GM19043 (cell line): ENCODE data around the gene PRR4.

ENCODE experiments used
- ATAC-seq: cut with Tn5 transposase; IDR thresholded peaks from one replicate; pipeline ENCODE4 v1.9.1; 2021; ENCODE audit warnings: low read depth; ENCODE audit not compliant: unreplicated experiment

Gene PRR4

GRCh38 chr12:10849425-10849878, at the start of gene PRR4:
Gene PRR4, minus strand, starts transcription at chr12:10849475. Its CDS starts 38 bp downstream, at chr12:10849437.
- ATAC-seq = no peak

GRCh38 chr12:10896854-10897253, 47.6 kb upstream of the PRR4 start:
- ATAC-seq = no peak

- no peak for ATAC-seq
Measured at GRCh38 chr12:10891937-10892336, 42.7 kb upstream of the PRR4 start.

GRCh38 chr12:10889226-10889625, 40.0 kb upstream of the PRR4 start:
- no peak for ATAC-seq

- ATAC-seq = no peak
Measured at GRCh38 chr12:10884086-10884725, 34.9 kb upstream of the PRR4 start, which contains the start of gene PRH1. Gene PRH1, minus strand, starts transcription at chr12:10884255. Its CDS starts 38 bp downstream, at chr12:10884217.

GRCh38 chr12:10873378-10873777, 24.1 kb upstream of the PRR4 start:
- no peak for ATAC-seq

GRCh38 chr12:10867381-10867780, 18.1 kb upstream of the PRR4 start:
- ATAC-seq = no peak

- no peak for ATAC-seq
Measured at GRCh38 chr12:10863512-10864218, 14.4 kb upstream of the PRR4 start.

GRCh38 chr12:10861366-10861765, 12.1 kb upstream of the PRR4 start:
- ATAC-seq = no peak

- ATAC-seq = no peak
Measured at GRCh38 chr12:10855807-10856206, 6.5 kb upstream of the PRR4 start.

GRCh38 chr12:10853776-10854175, 4.5 kb upstream of the PRR4 start:
- ATAC-seq = no peak

- no peak for ATAC-seq
Measured at GRCh38 chr12:10851243-10851858, 2.1 kb upstream of the PRR4 start.

GRCh38 chr12:10847744-10848143, 1.5 kb downstream of the PRR4 start:
- ATAC-seq = no peak

- ATAC-seq = no peak
Measured at GRCh38 chr12:10842862-10843261, 6.4 kb downstream of the PRR4 start.

- ATAC-seq = no peak
Measured at GRCh38 chr12:10838461-10838860, 10.8 kb downstream of the PRR4 start.

- no peak for ATAC-seq
Measured at GRCh38 chr12:10829994-10830393, 19.3 kb downstream of the PRR4 start.

GRCh38 chr12:10826258-10826657, 23.0 kb downstream of the PRR4 start, which contains the start of gene TAS2R10:
Gene TAS2R10, minus strand, starts transcription at chr12:10826358. Its CDS starts 89 bp downstream, at chr12:10826269.
- ATAC-seq = no peak

- ATAC-seq = no peak
Measured at GRCh38 chr12:10824957-10825356, 24.3 kb downstream of the PRR4 start.

GRCh38 chr12:10811883-10812536, 37.3 kb downstream of the PRR4 start:
- ATAC-seq = no peak

- ATAC-seq = no peak
Measured at GRCh38 chr12:10810068-10810467, 39.2 kb downstream of the PRR4 start, which contains the start of gene TAS2R9. Gene TAS2R9, minus strand, starts transcription at chr12:10810168. Its CDS starts 93 bp downstream, at chr12:10810075.

- no peak for ATAC-seq
Measured at GRCh38 chr12:10807186-10807585, 42.1 kb downstream of the PRR4 start, which contains the start of gene TAS2R8. Gene TAS2R8, minus strand, starts transcription at chr12:10807286. Its CDS starts 306 bp downstream, at chr12:10806980.
